ENCODE results near the gene PRKG1. TPM values are rescaled to one million over a fixed set of nuclear protein-coding genes. Genes with fewer than 3 reads are reported as not detected.

Gene PRKG1
- total and polyA plus RNA-seq, 2 experiments from 2014 or later = 18.2 to 21.1 TPM

DNA sequence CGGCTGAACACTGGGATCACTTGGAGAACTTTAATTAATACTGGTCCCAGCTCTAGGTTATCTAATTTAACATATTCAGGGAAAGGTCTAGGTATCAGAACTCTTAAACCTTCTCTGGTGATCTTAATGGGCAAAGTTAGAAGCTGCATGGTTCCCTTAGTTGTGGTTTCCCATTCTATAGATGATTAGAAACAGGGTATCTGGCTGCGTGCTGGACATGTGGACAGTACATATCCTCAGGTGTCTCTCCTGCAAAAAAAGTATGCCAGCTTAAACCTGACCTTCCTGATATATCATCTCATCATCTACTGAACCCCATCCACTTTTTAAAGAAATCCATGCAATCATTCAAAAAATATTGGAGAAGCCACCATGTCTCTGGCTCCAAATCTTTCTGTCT lies 955.3 kb downstream of the PRKG1 start:
- no peak overlapping the region for H2AFZ ChIP-seq

DNA sequence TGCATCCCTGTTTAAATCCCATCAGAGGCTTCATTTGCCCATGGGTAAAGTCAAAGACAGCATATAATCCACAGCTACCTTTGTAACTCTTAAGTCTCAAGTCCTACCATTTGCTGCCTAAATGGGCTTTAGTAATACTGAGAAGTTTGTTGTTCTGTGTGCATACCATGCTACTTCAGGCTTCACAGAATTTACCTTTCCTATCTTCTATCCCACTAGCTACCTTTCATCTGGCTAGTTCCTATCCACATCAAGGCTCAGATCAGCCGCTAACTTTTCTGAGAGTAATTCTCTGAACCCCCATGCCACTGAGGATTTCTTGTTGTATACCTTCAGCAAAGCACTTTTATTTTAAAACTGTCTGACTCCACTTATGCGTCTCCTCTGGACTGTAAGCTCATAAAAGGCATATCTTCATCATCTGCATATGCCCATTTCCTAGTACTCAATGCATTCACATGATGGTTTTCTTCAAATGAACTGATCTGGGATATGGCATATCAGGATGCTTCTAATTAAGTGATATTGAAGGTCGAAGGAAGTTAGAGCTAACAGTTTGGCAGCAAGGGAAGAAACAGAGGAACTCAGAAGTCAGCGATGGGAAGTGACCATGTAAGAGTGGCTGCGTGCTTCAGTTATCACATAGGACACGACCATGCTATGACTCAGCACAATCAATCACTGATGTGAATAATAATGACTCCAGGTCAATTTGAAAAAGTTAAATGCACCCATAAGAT lies 955.9 kb downstream of the PRKG1 start:
- Histone ChIP-seq H2AFZ (no peak overlapping the region), H3K36me3 (ENCODE audit: insufficient read depth) (peaks cover 26% of the 10 kb centered on the region), H3K9me2 (ENCODE audit: insufficient read depth) (no peaks in the 10 kb centered on the region), H3K27ac (ENCODE audit: low read depth) (peak overlapping the region; percentile 56; the same call in 1 of the 2 replicates), H3K27me3 (ENCODE audit: insufficient read depth) (no peaks in the 10 kb centered on the region), H3K4me3 (no peak overlapping the region), H3K4me1 (ENCODE audit: insufficient read depth) (peaks cover 27% of the 10 kb centered on the region), H3K79me2 (replicated peaks; ENCODE audit: insufficient read depth) (peaks cover 8% of the 10 kb centered on the region; the same call in 1 of the 2 replicates), H4K20me1 (replicated peaks; ENCODE audit: insufficient read depth) (peaks cover 7% of the 10 kb centered on the region), H3F3A (replicated peaks; ENCODE audit: low read depth) (peaks cover 30% of the 10 kb centered on the region), H3K4me2 (peak overlapping the region; percentile 7; the same call in 1 of the 2 replicates)
- Mint-ChIP-seq H3K27ac (peak overlapping the region; percentile 45), H3K4me3 (no peak overlapping the region; the same call in 2 of the 3 replicates), H3K4me1 (peaks cover 44% of the 10 kb centered on the region), H3K9me3 (peaks cover 28% of the 10 kb centered on the region), H3K36me3 (ENCODE audit: low read depth) (peaks cover 86% of the 10 kb centered on the region), H3K27me3 (ENCODE audit: insufficient read depth, low read depth, poor library complexity) (peaks cover 70% of the 10 kb centered on the region)
- DNase-seq (ENCODE audit: low spot score) = peak; percentile 35
- TF ChIP-seq EZH2 (IDR thresholded peaks at IDR 0.05; ENCODE audit: low read depth, unreplicated experiment) = no peak
- no peak for TF ChIP-seq ZNF114 (CRISPR knock-in tag; IDR thresholded peaks at IDR 0.05)
- peak; percentile 77 for TF ChIP-seq POLR2AphosphoS5 (IDR thresholded peaks at IDR 0.05; ENCODE audit: low read depth)
- ATAC-seq = peak; percentile 18

More for the DNA sequence above, 955.3 kb downstream of the PRKG1 start:
- peaks cover 86% of the 10 kb centered on the region for H3K36me3 Mint-ChIP-seq (ENCODE audit: low read depth)
- H3K4me3 Mint-ChIP-seq = no peak overlapping the region
- DNase-seq (ENCODE audit: low spot score) = no peak
- Histone ChIP-seq H3K27me3 (ENCODE audit: insufficient read depth) (no peaks in the 10 kb centered on the region), H3K4me2 (0 out of 2 replicates have a peak overlapping the region, but pooled peaks have one; percentile 7), H3K4me3 (no peak overlapping the region), H3K4me1 (ENCODE audit: insufficient read depth) (peaks cover 27% of the 10 kb centered on the region), H4K20me1 (replicated peaks; ENCODE audit: insufficient read depth) (peaks cover 7% of the 10 kb centered on the region), H3K9me2 (ENCODE audit: insufficient read depth) (no peaks in the 10 kb centered on the region), H3K36me3 (ENCODE audit: insufficient read depth) (peaks cover 26% of the 10 kb centered on the region), H3F3A (replicated peaks; ENCODE audit: low read depth) (peaks cover 30% of the 10 kb centered on the region), H3K79me2 (replicated peaks; ENCODE audit: insufficient read depth) (peaks cover 7% of the 10 kb centered on the region; the same call in 1 of the 2 replicates), H3K27ac (ENCODE audit: low read depth) (peak overlapping the region; percentile 56)
- peak overlapping the region; percentile 45 for H3K27ac Mint-ChIP-seq
- H3K4me1 Mint-ChIP-seq = peaks cover 44% of the 10 kb centered on the region
- H3K27me3 Mint-ChIP-seq (ENCODE audit: insufficient read depth, low read depth, poor library complexity) = peaks cover 65% of the 10 kb centered on the region
- TF ChIP-seq ZNF331 (CRISPR knock-in tag; IDR thresholded peaks at IDR 0.05; ENCODE audit: low read depth) (no peak), CREB1 (CRISPR knock-in tag; IDR thresholded peaks at IDR 0.05; ENCODE audit: low read depth) (no peak), REST (IDR thresholded peaks at IDR 0.05; ENCODE audit: unreplicated experiment) (no peak), EZH2phosphoT487 (IDR thresholded peaks at IDR 0.05; ENCODE audit: unreplicated experiment) (no peak), EZH2 (IDR thresholded peaks at IDR 0.05; ENCODE audit: low read depth, unreplicated experiment) (no peak), ZNF114 (CRISPR knock-in tag; IDR thresholded peaks at IDR 0.05) (no peak), POLR2AphosphoS5 (IDR thresholded peaks at IDR 0.05; ENCODE audit: low read depth) (no peak)
- peak; percentile 5; the same call in 2 of the 3 replicates for ATAC-seq
- peaks cover 31% of the 10 kb centered on the region for H3K9me3 Mint-ChIP-seq

Data from GM23338 (cell line).